Measurements from ENCODE around the gene INPP5A.
"Not testable (repeated sequence)": the region's sequence is repeated elsewhere in the genome, so short reads cannot be mapped to it uniquely, and the experiment has no call there.

The INPP5A gene

DNA sequence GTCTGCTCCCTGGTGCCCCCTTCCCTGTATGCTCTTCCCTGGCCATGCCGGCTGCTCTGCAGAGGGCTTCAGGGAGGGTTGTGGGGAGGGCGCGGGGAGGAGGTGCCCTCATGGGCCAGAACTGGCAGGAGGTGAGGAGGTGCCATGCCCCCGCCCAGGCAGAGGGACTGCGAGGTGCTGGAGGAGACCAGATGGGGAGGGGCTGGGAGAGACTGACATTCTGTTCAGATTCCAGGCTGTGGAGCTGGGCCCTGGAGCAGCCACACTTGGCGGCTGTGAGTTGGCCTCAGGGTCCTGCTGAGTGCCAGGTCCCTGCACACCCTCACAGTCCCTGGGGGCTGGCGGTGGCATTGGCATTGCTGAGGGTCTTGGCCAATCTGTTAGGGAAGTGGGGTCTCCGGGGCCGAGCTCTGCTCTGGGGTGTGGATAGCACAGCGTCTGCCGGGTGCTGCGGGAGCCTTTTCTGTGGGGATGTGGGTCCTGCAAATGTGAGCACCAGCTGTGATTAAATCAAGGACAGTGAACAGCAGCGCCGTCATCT lies 25.4 kb downstream of the INPP5A start:
- DNase-seq (ENCODE audit: low read depth), result no peak

DNA sequence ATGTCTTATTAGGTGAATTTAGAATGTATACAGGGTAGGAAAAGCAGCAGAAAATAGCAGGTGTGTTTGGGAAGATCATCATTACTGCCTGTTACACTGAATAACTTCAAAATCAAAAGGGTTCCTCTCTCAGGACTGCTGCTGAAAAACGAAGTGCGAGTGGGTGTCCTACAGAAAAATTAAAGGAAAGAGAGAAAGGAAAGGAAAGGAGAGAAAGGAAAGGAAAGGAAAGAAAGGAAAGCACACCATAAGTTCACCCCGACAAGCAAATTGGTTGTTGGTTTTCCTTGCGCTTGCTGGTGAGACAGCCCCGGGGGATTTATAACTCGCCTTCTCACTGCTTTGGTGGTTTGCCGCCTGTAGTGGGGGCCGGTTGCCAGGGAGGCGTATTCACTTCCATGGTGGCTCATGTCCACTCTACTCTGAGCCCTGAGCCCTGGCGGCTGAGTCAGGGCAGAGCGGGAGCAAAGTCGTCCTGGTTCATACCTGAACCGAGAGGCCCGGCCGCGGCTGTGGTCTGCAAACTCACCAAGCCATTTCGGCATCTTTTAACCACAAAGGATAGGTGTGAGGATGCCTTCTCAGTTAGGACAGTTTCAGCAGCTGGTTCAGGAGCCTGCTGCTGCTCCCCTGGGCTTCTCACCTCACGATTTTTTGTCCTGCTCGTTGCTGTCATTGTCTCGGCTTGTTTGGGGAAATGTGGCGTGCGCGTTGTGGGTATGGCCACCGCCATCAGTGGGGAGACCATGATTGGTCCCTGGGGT lies 26.1 kb downstream of the INPP5A start:
- no peak for DNase-seq (ENCODE audit: low read depth)

DNA sequence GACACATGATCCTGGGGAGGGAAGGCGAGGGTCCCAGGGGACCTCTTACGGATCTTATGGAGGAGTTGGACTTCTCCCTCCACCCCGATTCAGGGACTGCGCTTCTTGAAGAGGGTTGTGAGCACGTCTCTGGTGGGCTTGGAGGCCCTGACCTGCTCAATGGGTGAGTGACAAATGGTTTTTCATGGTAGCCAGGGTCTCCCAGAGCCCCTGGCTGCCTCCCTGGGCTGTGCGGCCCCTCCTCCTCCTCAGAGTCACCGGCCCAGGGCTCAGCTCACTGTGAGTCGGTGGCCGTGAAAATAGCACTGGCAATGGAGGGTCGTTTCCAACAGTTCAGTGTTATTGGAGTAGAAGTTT lies 26.6 kb downstream of the INPP5A start:
- DNase-seq (ENCODE audit: low read depth), result no peak

DNA sequence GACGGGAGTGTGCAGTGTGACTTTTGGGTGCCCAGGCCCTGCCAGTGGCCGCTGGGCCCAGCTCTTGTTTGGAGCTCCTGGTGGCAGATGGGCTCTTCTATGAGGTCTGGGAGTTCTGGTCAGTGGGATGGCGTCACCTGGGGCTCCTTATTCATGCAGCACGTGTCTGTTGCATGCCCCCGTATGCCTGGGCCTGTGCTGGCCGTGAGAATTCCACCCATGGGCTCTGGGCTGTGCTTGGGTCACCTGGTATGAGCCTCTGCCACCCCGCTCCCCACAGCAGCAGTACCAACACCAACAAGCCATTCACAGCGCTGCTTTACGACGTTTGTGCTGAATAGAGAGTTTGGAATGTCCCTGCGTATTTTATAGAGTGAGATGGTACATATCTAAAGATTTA lies 27.1 kb downstream of the INPP5A start:
- DNase-seq (ENCODE audit: low read depth), result no peak

DNA sequence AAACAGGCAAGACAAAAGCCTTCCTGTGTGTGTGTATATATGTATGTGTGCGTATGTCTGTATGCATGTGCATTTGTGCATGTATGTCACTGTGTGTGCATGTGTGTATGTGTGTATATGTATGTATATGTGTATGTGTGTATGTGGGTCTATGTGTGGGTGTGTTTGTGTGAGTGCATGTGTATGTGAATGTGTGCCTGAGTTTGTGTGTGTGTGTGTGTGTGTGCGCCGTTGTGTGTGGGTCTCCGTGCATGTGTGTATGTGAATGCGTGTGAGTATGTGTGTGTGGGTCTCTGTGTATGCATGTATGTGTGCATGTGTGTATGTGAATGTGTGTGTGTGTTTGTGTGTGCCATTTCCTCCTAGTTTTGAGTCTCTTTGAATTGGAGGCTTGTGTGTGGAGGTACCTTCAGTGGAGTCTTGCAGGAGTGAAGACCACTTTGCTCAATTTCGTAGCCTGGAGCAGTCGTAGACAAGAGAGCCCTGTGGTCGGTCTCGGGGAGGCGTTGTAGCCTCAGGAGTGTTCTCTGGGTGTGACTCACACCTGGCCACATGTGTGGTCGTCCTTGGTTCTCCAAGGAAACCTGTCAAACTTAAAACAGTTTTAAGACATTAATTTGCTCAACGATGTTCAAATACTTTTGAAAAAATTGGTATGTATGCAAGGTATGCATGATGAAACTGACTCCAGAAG lies 28.1 kb downstream of the INPP5A start:
- DNase-seq (ENCODE audit: low read depth), result no peak

DNA sequence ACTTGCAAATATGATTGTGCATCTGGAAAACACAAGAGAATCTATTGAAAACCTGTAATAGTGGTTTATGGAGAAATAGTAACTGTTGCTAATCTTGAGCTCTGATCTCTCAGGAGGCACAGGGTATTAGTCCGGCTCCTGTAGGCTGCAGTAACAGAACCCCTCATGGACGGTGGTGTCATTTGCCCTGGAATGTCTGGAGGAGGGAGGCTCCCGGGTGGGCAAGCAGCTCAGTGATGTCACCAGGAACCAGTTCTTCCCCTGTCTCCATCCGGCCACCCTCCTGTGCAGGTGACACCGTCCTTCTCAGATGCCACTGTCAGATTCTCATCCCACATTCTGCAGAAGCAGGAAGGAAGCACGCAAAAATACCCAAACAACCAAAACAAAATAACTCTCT lies 29.3 kb downstream of the INPP5A start:
- no peak for DNase-seq (ENCODE audit: low read depth)

DNA sequence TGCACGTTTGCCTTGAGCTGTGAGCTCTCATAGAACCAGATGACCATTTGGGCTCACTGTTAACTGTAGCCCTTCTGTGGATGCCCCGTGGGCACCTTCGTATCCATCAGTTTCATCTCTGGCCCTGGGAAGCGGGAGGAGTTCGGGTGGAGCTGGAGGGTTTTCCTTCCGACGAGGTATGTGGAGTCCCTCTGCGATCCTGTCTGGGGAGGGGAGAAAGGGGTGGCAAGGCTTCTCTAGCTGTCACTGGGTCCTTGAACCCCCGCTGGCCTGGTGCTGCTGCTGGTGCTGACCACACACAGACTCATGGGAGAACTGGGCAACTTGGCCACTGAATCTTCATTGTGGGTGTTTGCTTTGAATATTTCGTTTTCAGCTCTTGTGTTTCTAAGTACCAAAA lies 32.7 kb downstream of the INPP5A start:
- no peak for DNase-seq (ENCODE audit: low read depth)

DNA sequence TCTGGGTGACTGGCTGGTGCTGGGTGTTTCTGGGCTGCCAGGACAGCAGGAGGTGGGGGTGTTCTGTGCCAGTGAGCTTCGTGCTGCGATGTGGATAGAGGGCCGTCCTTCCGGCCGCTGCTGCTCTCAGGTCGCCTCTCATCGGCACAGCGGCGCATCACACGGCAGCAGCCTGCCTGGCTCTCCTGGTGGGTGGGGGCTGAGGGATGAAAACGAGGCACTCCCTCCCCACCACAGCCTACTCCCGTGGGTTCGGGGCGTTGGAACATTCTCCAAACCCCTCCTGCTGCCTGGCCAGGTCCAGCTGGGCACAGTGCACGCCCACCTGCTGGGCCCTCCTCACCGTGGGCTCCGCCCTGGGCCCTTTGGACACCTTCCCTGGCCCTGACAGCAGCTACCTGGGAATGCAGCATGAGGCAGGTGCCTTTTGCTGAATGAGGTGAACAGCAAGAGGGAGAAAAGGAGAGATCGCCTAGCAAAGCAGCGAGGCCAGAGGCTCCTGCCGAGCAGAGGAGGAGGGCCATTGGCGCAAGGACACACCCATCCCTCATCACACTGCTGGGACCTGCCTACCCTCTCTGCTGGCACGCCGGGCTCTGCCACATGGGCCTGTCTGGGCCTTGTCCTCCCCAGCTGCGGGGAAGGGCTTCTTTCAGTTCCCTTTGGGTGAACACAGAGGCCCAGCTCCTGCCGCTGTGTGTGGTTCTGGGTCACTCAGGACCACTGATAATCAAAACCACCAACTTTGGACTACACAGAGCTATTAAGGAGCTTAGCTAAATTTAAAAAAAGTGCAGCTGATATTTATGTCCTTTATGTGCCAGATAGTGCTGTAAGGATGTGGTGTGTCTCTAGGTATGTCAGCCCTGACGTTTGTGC lies 33.4 kb downstream of the INPP5A start:
- no peak for DNase-seq (ENCODE audit: low read depth)

DNA sequence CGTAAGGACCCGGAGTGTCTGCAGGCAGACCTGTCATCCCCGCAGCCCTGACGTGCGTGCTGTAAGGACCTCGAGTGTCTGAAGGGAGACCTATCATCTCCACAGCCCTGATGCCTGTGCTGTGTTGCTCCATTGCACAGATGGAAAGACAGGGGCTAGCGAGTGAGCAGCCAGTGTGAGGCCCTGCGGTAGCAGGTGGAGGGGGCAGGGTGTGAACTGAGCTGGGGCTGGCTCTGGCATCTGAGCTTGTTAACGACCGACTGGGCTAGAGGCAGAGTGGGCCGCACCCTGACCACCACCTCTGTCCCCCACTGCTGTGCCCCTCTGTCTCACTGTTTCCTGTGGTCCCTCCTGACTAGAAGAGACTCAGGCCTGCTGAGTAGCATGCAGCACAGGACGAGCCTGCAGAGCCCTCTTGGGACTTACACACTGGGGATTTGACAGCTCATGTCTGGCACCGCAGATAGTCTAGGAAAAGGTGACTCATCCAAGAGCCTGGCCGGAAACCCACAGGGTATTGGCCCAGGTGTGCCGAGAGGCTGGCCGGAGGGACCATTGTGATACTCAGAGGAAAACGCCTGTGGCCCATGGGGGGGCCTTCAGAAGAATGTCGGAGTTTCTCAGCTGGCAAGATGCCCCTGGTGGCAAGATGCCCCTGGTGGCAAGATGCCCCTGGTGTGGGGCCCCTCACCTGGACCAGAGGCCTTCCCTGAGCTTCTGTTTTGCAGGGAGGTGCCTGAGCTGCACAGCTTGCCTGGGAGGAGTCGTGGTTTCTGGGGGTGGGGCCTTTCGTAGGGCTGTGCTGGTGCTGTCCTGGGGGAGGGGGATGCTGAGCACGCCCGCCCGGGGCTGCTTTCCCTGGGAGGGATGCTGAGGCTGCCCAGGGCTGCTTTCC lies 34.3 kb downstream of the INPP5A start:
- no peak for DNase-seq (ENCODE audit: low read depth)

DNA sequence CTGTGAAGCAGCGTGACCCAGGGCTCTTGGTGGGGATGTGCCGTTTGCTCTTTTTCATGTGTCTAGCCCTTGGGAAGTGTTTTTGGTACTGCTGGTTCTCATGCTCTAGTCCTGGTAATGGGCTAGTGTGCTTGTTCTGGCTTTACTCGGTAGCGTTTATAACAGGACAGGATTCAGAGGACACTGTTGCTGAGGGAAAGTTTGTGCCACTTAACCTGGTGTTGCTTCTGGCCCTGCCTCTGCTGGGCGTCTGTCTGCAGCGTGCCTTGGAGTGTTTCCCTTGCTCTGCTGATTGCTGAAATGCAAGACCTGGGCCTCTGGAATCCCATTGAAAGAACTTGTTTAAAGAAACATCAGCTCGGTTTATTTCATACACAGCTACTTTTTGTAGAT lies 35.0 kb downstream of the INPP5A start:
- DNase-seq (ENCODE audit: low read depth), result no peak

DNA sequence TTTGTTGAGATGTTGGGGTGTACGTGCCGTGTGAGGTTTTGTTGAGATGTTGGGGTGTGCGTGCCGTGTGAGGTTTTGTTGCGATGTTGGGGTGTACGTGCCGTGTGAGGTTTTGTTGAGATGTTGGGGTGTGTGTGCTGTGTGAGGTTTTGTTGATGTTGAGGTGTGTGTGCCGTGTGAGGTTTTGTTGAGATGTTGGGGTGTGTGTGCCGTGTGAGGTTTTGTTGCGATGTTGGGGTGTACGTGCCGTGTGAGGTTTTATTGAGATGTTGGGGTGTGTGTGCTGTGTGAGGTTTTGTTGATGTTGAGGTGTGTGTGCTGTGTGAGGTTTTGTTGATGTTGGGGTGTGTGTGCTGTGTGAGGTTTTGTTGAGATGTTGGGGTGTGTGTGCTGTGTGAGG lies 35.4 kb downstream of the INPP5A start:
- not testable (repeated sequence) for DNase-seq (ENCODE audit: low read depth)

DNA sequence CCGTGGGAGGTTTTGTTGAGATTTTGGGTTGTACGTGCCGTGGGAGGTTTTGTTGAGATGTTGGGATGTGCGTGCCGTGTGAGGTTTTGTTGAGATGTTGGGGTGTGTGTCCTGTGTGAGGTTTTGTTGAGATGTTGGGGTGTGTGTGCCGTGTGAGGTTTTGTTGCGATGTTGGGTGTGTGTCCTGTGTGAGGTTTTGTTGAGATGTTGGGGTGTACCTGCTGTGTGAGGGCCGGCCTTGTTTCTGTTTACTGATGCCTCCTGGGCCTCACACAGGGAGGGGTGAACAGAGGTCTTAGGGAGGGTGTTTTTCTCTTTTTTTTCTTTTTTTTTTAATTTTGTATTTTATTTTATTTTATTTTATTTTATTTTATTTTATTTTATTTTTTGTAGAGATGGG lies 36.7 kb downstream of the INPP5A start:
- DNase-seq (ENCODE audit: low read depth), result no peak

DNA sequence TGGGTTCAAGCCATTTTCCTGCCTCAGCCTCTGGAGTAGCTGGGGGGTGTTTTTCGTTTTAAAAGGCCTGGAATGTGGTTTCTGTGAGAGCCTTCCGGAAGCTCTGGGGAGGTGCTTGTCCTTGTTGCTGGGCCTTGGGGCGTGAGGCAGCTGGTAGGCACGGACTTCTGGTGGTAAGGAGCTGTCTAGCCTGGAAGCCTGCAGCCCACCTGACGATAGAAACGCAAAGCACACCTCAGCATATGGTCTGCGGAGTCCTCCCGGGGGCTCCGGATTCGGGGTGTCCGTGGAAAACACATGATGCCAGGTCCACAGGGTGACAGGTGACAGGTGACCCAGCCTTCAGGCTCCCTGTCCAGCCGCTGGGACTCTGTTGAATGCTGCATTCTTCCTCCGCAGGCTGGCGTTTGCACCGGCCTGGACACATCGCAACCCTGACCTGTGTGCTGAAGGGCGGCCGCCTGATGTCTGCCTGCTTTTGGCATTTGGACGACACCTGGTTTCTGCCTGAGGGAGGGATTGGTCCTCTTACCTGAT lies 37.3 kb downstream of the INPP5A start:
- no peak for DNase-seq (ENCODE audit: low read depth)

DNA sequence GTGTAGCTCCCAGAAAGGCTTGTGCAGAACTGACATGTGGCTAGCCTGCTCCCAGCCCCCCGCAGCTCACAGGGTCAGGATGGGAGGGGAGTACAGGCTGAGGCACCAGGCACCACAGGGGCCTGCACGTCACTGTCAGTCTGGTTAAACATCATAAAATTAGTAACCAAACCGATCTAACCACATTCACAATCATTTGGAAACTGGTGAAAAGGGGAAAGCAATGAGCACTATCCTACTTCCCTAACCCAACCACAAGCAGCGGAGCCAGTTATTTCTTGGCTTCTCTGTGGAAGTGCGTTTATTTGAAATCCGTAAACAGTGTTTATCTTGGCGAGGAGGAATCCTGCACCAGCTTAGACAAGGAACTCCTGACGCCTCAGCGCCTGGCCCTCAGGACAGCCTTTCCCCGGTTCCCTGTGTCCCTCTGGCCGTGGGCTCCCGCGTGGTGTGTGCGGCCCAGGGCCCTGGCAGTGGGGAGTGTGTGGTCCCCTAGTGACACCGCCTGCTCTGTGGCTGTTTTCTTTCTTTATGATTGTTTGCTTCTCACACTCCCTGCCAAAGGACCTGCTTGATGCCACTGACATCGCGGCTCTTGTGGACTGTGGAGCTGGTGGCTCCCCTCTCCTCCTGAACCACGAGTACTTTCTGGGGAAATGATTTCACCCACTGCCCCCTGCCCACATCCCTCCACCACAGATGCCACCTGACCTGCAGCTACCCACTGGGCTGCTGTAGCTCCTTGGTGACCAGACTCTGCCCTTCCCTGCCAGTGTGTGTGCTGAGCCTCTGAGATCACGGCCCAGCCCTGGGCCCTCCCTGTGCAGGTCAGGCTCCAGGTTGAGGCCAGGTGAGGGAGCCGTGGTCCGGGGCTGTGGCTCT lies 38.0 kb downstream of the INPP5A start:
- no peak for DNase-seq (ENCODE audit: low read depth)

DNA sequence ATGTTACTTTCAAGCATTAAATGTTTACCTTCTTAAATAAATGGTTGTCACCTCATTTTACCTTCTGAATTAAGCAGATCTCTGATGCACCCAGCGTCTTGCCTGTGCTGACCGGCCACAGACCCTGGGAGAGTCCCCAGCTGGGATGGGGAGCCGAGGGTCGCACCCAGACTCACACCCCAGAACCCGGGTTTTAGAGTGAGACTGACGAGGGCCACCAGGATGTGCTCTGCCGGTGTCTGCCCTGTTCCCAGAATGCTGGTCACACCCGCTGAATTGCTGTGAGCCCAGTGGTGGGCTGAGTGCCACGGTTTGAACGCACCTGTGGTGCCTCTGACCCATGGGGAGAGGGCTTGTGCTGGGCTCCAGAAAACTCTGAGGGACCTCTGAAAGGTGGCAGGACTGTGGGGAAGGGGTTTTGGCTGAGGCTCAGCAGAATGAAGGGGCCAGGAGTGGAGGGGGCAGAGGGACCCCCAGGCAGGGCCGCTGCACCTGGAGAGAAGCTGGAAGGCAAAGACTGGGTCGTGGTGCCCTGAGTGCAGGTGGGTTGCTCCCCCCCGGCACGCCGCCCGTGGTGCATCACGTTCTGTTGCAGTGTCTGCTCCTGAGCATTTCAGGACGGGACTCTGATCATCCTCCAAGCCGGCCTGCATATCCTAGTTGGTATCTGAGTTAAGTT lies 39.2 kb downstream of the INPP5A start:
- DNase-seq (ENCODE audit: low read depth), result no peak

DNA sequence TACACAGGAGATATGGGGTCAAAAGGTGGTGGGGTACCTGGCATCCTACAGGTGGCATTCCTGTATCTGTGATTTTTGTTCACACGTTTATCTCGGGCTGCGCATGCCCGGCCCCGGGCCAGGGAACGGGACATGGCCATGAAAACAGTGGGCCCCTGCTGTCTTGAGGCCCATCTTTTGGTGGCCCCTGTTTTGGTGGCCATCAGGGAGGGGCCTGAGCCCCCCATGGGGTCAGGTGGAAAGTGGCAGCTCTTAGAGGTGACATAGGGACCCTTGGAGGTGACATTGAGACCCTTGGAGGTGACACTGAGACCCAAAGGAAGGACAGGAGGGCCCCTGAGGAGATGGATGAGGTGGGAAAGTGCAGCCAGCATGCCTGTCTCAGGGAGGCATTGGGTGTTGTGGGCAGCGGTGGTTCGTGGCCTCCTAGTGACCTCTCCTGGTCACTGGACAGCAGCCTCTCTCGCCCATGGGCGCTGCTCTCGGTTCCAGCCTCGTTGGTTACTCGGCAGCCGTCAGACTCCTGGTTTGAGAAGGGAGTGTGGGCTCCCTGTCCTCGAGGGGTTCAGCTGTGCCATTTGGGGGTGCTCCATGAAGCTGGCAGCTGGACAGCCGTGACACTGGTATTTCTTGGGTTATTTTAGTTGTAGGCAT lies 39.9 kb downstream of the INPP5A start:
- no peak for DNase-seq (ENCODE audit: low read depth)

DNA sequence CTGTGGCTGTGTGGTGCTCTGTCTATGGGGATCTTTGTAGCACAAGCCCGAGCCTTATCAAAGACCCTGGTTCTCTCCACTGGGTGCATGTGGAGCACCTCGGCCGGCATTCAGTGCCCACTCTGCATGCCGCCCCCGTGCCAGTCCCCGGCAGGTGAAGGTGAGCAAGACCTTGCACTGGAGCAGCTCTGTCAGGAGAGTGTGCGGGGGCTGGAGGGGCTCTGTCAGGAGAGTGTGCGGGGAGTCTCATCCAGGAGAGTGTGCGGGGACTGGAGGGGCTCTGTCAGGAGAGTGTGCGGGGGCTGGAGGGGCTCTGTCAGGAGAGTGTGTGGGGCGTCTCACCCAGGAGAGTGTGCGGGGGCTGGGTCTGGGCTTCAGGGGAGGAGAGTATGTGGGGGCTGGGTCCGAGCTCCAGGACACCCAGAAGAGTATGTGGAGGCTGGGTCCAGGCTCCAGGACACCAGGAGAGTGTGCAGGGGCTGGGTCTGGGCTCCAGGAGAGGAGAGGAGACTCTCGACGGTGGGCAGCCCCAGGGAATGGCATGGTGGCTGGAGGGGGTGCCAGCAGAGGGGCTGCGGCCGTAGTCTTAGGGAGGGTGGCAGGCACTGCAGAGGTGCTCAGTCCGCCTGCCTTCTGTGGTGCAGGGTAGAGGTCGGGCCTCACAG lies 40.8 kb downstream of the INPP5A start:
- no peak for DNase-seq (ENCODE audit: low read depth)

DNA sequence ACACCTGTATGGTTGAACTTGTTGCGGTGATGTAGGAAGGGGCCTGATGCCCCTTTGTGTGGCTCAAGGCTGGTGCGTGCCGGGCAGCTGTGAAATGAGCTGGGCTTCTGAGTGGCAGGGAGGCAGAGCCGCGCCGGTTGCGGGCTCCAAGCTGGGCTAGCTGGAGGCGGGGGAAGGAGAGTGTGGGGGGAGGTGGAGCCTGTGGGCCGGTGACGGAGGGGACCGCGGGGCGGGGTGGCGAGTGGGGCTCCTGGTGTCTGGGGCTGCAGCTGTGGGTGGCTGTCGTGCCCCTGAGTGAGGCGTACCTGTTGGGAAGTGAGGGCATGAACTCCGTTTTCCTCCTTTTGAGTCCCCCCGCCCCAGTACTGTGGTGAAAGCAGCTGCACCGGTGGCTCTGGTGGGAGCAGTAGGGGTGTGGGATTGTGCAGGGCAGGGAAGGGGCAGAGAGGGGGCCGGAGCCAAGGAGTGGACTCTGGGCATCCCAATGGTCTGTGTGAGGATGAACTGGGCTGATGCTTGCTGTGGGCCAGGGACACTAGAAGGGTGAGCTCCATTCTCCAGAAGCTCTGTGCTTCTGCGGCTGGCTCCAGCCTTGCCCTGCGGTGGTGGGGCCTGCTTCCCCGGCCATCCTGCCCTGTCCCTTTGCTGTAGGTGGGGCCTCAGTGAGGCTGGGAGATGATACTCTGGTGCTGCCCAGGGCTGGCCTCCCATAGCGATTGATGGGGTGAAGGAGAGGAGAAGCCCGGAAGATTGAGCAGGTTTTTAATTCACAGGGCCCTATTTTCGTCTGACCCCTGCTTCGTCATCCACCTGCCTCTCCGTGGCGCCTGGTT lies 41.7 kb downstream of the INPP5A start:
- DNase-seq (ENCODE audit: low read depth), result no peak
